ENCODE results near the gene RRH.

GRCh38 chr4:109827672-109828071 is at the start of gene RRH:
- no peak for TF ChIP-seq POLR2A (IDR thresholded peaks at IDR 0.05; ENCODE audit: low read depth, low read length)
- TF ChIP-seq POLR2AphosphoS5 (IDR thresholded peaks at IDR 0.05; ENCODE audit: low read depth, low read length): no peak
- no peak for TF ChIP-seq PAX5 (IDR thresholded peaks at IDR 0.05; ENCODE audit: insufficient read depth, low read length, severe bottlenecking)
- no peak for TF ChIP-seq TAF1 (IDR thresholded peaks at IDR 0.05; ENCODE audit: low read depth, low read length)
